ENCODE measurements around the gene CFAP410.

The CFAP410 gene

DNA sequence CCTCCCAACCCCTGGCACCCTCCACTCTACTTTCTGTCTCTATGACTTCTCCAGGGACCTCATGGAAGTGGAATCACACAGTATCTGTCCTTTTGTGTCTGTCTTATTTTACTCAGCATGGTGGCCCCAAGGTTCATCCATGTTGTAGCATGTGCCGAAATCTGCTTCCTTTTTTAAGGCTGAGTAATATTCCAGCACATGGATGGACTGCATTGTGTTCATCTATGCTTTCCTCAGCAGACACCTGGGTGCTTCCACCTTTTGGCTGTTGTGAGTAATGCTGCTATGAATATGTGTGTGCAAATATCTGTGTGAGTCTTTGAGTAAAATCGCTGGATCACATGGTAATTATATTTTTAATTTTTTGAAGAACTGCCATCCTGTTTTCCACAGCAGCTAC is 40.9 kb downstream of the CFAP410 start:
- no peak for DNase-seq (ENCODE audit: low read depth in 3 of 3)

DNA sequence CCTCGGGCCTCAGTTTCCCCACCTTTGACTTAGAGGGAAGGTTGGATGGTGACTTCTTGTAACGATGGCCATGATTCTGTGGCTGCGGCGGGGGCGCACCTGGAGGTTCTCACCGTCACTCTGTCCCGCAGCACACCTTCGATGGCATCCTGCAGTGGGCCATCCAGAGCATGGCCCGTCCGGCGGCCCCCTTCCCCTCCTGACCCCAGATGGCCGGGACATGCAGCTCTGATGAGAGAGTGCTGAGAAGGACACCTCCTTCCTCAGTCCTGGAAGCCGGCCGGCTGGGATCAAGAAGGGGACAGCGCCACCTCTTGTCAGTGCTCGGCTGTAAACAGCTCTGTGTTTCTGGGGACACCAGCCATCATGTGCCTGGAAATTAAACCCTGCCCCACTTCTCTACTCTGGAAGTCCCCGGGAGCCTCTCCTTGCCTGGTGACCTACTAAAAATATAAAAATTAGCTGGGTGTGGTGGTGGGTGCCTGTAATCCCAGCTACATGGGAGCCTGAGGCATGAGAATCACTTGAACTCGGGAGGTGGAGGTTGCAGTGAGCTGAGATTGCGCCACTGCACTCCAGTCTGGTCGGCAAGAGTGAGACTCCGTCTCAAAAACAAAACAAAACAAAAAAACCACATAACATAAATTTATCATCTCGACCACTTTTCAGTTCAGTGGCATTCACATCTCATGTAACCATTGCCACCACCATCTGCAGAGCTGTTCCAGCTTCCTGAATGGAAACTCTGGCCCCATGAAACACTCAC is 41.5 kb downstream of the CFAP410 start:
- DNase-seq (ENCODE audit: low read depth in 3 of 3), result peak; percentile 51 to 78 (median 58)

DNA sequence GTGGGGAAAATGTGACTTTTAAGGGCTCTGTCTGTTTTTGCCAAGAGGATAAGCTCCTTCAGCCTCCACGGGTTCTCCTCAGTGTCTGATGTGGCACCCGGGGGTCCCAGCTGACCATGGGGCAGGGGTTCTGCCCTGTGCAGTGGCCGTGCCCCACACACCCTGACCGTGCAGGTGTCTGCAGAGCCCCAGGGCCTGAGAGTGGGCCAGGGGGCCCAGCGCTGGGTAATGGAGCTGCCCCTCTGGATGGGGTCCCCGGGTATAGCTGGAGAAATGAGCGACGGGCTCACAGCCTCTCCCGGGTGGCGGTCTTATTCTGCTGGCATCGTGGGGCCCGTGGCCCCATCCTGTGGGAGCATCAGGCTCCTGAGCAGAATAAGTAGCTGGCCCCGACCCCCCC is 42.3 kb downstream of the CFAP410 start:
- DNase-seq (ENCODE audit: low read depth in 3 of 3), result no peak

DNA sequence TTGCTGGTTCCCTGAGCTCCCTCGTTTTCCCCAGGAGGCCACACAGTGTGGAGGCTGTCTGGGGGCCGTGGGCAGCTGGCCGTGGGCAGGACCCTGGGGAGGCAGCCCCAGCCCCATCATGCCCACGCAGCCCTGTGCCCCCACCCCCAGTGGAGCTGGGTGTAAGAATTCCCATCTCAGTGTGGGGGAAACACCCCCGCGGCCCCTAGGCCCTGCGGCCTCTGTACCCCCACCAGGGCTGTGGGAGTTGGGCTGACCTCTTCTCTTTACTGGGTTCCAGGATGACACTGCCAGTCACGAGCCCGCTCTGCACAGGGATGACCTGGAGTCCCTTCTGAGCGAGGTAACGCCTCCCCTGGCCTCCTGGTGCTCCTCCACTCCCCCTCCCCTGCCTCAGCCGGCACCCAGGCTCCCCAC is 43.1 kb downstream of the CFAP410 start:
- DNase-seq (ENCODE audit: low read depth in 3 of 3), result no peak

DNA sequence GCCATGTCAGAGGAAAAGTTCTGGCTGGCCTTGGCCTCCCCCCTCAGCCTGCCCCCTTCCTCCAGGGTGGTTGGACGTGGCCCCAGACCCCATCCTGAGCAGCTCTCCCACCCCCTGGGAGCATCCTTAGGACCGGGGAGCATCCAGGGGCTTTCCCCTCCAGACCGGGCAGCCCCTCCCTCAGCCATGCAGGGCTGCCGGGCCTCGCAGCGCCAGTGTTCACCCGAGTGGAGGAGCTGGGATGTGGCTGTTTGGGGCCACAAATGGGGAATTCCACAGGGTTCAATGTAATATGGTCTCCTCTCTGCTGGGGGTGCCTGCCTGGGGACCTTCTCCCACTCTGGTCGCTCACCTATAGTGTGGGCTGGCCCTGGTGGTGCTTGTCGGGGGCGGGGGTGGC is 43.5 kb downstream of the CFAP410 start:
- no peak for DNase-seq (ENCODE audit: low read depth in 3 of 3)

DNA sequence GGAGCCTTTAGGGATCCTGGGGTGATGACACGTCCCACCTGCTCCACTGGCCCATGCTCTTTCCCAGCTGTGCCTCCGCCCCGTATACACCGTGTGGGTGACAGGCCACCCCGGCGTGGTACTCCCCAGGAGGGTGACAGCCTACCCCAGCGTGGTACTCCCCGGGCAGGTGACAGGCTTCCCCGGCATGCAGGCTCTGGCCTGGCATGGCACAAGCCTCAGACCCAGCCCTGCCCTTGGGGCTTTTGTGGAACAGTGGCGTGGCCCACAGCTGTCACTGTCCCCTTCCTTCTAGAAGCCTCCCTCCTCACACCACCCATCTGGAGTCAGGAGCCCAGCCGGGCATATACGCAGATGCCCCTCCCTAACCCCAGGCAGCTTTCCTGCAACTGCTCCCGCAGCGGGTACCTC is 44.0 kb downstream of the CFAP410 start:
- no peak for DNase-seq (ENCODE audit: low read depth in 3 of 3)

DNA sequence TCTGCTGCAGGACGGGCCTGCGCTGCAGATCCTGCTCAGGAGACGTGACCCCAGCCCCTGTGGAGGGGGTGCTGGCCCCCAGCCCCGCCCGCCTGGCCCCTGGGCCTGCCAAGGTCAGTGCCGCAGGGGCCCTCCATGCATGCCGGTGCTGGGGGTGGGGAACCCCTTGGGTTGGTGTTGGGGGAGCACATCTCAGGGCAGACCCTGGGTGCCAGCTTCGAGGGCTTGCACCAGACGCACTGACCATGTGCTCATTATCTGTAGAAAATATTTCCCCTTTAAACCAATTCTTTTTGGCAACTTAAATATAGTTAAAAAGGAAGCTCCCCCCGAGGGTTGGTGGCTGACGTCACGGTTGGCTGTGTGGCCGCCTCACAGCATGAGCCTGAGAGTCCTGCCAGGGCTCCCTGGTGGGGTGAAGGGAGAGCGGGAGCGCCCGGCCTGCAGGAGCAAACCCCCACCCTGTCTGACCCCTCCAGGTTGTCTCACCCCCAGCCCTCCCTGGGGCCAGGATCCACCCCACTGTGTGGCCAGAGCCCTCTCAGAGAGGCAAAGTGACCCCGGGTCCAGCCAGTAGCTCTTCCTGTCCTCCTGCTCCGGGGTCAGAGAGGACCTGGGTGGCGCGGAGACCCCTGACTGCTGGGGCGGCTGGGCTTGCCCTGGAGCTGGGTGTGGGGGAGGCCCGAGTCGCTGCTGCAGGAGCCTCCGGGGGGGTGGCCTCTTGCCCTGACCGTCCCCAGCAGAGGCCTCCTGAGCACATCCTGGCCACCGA is 44.6 kb downstream of the CFAP410 start:
- DNase-seq (ENCODE audit: low read depth in 3 of 3), result no peak

DNA sequence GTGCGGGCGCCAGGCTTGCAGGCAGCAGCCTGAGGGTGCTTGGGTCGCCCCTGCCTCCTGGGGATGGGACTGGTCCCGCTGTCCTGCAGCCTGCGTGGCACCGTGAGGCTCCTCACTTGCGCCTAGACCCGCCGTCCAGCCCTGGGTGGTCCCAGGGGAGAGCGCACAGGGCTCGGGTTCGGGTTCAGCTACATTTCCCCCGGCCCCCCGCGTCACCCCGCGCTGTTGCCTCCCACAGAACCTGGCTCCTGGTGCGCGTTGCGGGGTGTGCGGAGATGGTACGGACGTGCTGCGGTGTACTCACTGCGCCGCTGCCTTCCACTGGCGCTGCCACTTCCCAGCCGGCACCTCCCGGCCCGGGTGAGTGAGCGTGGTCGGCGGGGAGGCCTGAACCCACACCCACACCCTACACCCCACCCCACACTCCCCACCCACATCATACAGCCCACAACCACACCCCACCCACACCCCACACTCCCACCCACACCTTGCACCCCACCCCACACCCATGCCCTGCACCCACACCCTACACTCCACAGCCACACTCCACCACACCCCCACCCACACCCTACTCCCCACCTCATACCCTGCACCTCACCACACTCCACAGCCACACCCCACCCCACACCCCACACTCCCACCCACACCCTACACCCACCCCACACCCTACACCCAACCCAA is 45.5 kb downstream of the CFAP410 start:
- DNase-seq (ENCODE audit: low read depth in 3 of 3), result no peak

DNA sequence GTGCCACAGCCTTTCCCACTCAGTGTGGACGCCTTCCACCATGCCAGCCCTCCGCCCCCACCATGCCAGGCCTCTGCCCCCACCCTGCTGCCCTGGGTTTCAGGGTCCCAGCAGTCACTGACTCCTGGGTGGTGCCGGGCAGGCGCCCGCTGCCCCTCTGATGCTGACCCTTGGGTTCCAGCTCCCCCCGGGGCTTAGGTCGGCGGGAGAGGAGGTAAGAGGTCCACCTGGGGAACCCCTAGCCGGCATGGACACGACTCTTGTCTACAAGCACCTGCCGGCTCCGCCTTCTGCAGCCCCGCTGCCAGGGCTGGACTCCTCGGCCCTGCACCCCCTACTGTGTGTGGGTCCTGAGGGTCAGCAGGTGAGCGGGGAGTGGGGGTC is 46.4 kb downstream of the CFAP410 start:
- DNase-seq (ENCODE audit: low read depth in 3 of 3), result no peak

DNA sequence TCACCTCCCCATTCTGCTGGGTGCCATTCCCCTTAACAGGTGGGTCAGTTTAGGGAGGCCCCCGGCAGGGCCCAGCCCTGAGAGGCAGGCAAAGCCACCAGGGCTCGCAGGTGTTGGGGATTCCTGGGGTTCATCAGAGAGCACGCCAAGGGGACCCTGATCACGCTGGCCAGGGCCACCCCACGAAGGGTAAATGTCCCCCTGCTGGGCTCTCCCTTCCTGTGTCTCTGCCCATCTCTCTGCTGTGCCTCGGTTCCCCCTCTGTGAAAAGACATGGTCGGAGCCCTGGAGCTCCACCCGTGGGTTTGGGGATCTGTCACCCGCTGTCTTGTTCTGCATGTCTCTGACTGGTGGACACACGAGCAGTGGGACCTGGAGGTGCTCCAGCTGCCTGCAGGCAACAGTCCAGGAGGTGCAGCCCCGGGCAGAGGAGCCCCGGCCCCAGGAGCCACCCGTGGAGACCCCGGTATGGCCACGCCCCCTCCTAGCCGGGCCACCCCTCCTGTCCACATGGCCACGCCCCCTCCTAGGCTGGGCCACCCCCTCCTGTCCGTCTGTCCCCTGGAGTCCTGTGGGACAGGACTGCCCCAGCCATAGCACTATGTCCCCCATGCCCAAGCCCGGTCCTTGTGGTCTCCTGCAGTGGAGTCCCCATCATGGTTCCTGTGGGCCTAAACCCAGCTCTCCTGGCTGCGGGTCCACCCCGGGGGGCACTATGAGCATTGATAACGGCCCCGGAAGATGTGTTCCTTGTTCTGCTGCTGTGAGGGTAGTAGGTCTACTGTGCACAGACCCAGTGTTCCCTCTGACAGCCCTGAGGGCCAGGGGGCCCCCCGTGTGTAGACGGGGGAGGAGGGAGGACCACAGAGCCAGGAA is 47.0 kb downstream of the CFAP410 start:
- DNase-seq (ENCODE audit: low read depth in 3 of 3), result no peak

DNA sequence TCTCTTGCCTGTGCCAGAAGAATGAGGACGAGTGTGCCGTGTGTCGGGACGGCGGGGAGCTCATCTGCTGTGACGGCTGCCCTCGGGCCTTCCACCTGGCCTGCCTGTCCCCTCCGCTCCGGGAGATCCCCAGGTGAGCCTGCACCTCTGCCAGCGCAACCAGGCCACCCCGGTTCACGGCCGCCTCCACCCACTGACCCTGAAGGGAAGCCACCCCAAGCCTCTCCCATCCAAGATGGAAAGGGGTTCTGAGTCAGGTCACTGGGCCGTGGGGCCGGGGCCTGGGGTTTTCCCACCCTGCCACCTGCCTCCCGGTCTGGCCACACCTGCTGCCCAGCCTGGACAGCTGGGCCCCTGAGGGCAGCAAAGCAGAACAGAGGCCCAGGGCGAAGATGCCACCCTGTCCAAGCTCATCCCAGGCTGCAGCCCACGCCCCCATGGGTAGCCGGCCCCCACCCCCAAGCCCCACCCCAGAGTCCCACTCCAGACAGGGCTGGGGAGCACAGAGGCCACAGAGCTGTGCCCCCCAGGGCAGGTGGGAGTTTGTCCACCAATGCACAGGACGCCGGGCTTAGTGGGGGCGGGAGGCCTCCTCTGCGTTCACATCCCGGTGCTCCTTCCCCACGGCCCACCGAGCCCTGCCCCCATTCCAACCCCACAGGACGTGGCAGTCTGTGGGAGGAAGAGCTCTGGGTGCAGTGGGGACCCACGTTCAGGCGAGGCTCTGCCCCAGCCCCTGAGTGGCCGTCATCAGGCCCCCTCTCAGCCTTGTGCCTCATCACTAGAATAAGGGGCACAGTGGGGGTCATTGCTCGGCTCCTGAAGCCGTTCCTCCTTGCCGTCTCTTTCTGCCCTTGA is 47.9 kb downstream of the CFAP410 start:
- DNase-seq (ENCODE audit: low read depth in 3 of 3), result no peak

DNA sequence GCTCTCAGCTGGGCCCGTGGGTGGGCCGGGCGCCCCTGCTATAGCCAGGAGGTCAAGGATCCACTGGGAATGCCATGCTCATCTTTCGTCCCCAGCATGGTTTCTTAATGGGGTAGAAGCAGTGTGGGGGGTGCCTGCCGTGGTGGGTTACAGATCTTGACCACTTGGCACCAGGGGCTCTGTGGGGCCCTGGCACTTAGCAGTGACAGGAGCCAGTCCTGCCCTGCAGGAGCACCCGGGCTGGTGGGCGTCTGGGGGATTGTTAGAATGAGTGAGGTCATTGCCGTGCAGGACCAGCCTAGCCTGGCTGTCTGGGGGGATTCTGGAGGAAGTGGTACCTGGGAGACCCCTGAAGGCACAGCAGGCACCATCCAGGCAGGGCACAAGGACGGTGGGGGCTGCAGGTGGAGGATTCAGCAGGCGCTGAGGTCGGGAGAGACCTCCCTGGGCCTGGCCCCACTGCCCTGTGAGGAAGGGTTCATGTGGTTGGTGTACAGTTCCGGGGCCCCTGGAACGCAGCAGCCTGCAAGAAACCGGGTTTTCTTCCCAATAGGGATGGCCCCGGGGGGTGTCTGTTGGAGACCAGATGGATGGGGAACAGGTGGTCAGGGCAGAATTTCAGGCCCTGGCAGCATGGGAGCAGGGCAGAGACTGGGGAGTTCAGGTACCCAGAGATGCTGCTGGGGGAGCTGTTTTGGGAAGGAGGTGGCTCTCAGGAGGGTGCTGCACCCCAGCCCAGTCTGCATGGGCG is 48.7 kb downstream of the CFAP410 start:
- DNase-seq (ENCODE audit: low read depth in 3 of 3), result no peak

DNA sequence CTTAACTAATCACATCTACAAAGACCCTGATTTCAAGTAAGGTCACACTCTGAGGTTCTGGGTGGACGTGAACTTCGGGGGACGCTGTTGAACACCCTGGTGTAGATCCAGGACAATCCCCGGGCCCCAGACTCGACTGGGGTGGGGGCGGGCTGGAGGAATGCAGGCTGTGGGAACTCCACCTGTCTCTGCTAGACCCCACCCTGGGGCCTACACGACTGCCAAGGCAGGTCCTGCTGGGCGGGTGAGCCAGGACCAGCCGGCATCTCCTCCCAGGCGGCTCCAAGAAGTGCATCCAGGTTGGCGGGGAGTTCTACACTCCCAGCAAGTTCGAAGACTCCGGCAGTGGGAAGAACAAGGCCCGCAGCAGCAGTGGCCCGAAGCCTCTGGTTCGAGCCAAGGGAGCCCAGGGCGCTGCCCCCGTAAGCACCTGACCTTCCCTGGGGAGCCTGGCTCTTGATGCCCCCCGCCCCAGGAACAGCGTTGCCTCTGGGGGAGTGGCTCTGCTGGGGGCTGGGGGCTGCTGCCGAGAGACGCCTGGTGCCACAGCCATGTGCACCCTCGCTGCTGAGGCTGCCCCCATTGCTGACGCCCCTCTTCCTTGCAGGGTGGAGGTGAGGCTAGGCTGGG is 49.7 kb downstream of the CFAP410 start:
- DNase-seq (ENCODE audit: low read depth in 3 of 3), result no peak

DNA sequence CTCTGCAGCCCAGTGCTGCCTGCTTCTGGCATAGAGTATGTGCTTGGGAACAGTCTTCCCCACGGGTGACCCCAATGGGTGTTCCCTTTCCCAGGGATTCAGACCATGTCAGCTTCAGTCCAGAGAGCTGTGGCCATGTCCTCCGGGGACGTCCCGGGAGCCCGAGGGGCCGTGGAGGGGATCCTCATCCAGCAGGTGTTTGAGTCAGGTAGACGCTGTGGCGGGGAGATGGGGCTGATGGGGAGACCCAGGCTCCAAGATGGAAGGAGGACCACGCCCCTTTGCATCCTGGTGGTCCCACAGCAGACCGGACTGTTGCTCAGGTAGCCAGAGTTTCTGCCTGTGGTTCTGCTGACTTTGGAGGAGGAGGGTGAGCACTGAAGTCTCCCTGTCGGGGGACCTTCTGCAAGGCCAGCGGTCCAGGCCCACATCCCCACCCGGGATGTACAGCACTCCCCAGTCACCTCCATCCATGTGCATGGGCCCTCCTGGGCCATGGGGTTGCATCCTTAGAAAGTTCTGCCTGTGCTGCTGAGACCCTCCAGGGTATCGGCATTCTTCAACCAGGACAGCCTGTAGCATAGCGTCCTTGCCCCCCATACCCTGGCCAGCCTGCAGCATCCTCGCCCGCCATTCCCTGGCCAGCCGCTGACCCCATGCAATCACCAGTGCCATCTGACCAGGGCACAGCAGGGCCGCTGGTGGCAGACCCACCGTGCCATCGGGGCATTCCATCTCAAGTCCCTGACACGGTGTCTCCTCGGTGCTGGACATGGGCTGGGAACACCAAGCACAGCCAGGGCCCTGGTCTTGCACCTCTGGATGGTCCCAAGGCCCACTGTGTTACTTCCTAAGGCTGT is 50.7 kb downstream of the CFAP410 start:
- no peak for DNase-seq (ENCODE audit: low read depth in 3 of 3)

DNA sequence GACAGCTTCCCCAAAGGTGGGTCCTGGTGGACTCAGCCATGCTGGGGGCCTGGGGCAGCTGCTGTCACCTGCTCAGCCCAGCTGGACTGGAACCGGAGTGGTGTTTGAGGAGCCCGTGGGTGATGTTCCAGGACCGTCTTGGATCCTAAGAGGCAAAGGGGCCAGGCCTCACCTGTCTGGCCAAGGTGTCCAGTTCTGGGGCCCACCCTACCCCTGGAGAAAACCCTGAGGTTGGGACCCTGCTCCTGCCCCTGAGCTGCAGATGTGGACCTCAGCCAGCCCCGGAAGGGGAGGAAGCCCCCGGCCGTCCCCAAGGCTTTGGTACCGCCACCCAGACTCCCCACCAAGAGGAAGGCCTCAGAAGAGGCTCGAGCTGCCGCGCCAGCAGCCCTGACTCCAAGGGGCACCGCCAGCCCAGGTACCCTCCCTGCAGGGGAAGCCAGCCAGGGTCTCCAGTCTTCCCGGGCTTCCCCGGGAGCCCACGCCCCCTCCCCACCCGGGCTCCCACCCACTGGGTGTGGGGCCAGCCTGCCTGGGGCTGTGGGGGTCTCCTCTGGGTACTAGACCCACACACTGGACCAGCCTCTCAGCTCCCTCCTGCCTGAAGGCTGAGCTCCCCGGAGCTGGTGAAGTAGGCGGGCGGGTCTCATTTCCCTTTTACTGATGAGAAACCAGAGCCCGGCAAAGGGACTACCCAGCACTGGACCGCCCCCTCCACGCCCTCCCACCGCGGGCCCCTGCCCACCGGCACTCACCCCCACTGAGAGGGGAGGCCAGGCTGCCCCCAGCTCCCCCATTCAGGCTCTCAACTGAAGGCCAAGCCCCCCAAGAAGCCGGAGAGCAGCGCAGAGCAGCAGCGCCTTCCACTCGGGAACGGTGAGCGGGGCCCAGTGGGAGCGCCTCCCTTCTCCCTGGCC is 52.2 kb downstream of the CFAP410 start:
- DNase-seq (ENCODE audit: low read depth in 3 of 3), result no peak

DNA sequence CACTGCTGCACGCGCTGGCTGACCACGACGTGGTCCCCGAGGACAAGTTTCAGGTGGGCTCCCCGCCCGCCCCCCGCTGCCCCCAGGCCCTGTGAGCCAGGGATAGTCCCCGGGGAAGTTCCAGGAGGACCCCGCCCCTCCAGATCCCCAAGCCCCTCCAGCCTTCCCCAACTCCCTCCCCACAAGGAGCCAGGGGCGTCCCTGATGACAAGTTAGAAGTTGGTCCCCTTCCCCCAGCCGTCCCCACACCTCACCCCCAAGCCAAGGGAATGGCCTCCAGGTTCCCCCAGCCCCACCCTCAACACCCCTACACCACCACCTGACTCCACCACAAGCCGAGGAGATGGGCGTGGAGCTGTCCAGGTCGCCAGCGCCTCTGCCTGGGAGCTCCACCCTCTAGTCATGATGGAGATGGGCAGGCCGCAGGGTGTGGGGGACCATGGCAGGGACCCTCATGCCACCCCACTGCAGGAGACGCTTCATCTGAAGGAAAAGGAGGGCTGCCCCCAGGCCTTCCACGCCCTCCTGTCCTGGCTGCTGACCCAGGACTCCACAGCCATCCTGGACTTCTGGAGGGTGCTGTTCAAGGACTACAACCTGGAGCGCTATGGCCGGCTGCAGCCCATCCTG is 53.0 kb downstream of the CFAP410 start:
- DNase-seq (ENCODE audit: low read depth in 3 of 3), result no peak

Measured in stimulated activated CD4-positive, alpha-beta T cell treated with anti-CD3 and anti-CD28 coated beads, TNF-alpha, amount 100 ng/mL, for 24 hours (primary cell).